CD4-positive, alpha-beta T cell treated with Interferon alpha-2 for 1 hour (primary cell): ENCODE data around the gene RPL10A.
A peak's percentile ranks its signal among the peaks of the same experiment; 100 is the strongest.
"Not testable (repeated sequence)": the region's sequence is repeated elsewhere in the genome, so short reads cannot be mapped to it uniquely, and the experiment has no call there.

Source experiments
- DNase-seq, 2 donors: peaks; one replicate each; pipeline ENCODE4 v3.0.0-alpha.2; 2020 to 2022

The RPL10A gene

DNA sequence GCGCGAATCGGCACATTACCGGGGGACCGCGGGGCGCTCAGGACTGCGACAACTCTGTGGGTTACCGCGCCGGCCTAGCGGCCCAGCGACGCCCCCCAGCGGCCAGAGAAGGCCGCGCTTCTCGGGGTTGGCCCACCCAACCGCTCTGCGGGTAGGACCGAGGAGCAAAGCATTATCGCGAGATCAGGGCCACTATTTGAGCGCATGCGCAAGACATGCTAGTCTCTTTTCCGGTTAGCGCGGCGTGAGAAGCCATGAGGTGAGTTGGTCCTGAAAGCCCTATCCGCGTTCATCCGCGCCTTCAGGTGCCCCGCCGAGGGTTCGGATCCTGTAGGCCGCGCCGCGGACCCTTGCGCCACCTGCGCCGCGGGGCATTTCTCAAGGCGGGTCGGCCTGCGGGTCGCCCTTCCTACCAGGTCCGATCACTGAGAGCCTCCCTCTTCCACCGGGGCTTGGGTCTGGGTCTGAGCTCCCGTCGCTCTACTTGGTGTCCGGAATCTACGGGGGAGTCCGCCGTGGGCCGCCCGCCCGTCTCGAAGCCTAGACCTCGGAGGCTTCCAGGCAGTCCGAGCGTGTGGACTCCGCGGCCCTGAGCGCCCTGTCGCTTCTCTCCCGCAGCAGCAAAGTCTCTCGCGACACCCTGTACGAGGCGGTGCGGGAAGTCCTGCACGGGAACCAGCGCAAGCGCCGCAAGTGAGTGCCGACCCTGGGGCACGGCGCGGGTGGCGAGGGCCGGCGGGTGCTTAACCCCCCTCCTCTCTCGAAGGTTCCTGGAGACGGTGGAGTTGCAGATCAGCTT, at the start of gene RPL10A:
RPL10A (plus strand) TSS at position 221 of the 799 bp plus-strand sequence; CDS start at position 255, 34 bp downstream.
- DNase-seq, result peak; percentile 97 to 98

DNA sequence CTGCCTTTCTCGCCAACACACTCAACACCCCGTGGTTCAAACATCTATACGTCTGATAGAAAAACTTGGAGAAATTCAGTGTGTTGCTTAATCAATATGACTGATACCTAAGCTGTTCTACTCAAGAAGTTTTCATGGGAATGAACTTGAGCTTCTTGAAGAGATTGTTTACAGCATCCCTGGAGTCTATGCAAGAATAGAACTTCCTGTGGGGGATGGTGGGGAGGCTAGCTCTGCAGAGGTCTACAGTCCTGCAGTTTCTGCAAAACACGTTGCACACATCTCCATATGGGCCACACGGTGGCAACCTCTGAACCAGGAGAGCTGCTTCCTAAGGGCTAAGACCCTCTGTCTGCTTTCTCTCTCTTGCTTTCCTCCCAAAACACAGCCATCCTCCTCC, 48.8 kb upstream of the RPL10A start:
- peak in 1 of 2 donors; percentile 11 for DNase-seq

DNA sequence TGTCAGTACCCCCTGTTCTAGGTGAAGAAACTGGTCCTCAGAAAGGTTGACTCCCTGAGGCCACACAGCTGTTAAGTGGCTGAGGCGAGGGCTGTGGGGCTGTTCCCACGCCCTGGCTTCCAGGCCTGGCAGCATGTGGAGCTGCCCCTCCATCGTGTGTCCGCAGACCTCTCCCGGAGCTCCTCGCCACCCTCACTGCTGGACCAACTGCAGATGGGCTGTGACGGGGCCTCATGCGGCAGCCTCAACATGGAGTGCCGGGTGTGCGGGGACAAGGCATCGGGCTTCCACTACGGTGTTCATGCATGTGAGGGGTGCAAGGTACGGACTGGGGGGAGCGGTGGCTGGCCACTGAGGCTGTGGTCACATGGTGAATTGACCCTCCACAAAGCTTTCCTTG, 48.2 kb upstream of the RPL10A start:
- no peak for DNase-seq

DNA sequence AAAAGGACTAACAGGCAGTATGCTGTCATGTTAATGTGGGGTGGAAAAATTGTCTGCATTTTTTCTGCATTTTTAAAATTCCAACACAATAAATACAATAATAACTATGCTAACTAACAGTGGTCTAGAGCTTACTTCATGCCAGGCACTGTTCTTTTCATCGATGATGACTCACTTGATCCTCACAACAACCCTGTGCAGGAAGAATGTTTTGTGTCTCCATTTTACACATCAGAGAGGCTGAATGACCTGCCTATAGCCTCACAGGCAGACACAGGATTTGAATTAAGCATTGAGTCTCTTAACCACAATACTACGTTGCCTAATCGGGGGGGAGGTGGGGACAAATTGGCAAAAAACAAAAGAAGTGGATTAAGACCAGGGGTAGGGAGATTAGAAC, 42.9 kb upstream of the RPL10A start:
- DNase-seq, result no peak

DNA sequence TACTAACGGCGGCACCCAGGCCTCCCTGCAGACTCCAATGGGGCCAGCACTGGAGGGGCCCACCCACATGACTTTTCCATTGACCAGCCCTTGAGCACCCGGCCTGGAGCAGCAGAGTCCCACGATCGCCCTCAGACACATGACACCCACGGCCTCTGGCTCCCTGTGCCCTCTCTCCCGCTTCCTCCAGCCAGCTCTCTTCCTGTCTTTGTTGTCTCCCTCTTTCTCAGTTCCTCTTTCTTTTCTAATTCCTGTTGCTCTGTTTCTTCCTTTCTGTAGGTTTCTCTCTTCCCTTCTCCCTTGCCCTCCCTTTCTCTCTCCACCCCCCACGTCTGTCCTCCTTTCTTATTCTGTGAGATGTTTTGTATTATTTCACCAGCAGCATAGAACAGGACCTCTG, 42.1 kb upstream of the RPL10A start:
- no peak for DNase-seq

DNA sequence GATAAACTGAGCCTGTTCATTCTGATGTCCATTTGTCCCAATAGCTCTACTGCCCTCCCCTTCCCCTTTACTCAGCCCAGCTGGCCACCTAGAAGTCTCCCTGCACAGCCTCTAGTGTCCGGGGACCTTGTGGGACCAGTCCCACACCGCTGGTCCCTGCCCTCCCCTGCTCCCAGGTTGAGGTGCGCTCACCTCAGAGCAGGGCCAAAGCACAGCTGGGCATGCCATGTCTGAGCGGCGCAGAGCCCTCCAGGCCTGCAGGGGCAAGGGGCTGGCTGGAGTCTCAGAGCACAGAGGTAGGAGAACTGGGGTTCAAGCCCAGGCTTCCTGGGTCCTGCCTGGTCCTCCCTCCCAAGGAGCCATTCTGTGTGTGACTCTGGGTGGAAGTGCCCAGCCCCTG, 40.8 kb upstream of the RPL10A start:
- DNase-seq, result no peak

DNA sequence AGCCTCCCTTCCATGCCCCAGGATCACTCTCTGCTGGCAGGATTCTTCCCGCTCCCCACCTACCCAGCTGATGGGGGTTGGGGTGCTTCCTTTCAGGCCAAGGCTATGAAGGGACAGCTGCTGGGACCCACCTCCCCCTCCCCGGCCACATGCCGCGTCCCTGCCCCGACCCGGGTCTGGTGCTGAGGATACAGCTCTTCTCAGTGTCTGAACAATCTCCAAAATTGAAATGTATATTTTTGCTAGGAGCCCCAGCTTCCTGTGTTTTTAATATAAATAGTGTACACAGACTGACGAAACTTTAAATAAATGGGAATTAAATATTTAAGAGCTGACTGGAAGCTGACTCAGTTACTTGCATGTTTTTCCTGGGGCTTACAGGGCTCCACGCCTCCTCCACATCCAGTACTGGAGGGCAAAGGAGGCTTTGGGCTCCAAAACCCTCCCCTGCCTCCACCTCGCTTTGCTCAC, 40.3 kb upstream of the RPL10A start:
- no peak for DNase-seq

DNA sequence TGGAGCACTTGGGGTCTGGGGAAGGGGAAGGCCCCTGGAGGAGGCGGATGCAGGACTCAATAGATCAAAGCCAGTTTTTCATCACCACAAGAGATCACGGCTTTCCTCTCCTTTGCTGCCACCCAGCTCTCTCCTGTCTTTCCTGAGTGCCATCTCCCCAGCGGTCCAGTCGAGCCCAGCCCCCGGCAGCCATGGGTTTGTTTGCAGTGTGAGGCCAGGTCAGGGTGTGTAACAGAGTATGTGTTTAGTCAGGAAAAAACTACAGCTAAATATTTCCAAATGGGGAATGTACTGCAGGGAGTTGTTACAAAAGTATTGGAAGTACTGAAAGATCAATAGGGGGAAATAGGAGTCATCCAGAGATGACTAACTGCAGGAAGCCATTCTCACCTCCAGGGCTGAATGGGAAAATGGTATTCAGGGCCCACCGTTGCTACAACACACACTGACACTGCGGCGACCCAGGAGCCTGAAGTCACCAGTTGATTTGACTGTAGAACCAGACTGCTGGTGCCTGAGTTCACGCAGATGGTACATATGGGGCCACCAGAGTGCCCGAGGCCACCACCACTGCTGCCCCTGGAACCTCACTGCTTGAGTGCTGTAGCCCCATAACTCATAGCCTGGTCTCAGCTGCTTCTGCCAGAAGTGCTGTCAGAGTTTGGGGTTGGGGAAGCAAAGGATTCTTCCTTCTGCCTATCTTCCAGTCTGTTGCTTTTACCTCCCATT, 39.6 kb upstream of the RPL10A start:
- DNase-seq, result no peak

DNA sequence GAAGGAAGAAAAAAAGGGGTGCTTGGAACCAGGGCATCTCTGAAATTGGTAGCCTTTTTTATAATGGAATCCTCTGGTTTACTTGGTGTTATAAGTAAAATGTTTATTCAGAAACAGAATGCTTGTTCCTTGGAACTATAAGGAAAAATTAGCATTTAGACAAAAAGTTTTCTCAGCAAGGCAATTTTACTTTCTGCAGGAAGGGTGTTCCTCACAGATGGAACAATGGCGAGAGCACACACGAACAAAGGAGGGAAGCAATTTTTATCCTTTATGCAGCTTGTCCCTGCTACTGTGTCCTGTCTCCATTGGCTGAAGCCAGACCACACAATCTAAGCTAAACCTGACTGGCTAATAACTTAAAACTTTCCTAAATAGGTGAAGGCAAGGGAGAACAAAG, 38.7 kb upstream of the RPL10A start:
- no peak for DNase-seq

DNA sequence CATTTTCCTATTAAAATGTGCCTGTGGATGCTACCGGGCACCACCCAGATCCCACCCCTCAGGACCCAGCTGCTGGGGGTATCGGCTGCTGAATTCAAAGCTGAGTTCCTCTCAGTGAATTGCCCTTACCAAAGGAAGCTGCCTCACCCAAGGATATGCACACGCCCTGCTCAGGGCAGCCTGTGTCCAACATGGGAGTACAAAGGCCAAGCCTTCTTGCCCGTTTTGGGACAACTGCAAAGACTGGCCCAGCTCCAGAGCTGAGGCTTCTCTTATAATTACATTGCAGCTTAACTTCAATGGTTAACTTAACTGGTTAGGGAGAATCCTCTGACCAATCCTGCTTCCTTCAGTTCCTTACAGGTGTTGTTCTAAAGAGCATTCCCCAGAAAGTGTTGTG, 35.9 kb upstream of the RPL10A start:
- DNase-seq, result no peak

DNA sequence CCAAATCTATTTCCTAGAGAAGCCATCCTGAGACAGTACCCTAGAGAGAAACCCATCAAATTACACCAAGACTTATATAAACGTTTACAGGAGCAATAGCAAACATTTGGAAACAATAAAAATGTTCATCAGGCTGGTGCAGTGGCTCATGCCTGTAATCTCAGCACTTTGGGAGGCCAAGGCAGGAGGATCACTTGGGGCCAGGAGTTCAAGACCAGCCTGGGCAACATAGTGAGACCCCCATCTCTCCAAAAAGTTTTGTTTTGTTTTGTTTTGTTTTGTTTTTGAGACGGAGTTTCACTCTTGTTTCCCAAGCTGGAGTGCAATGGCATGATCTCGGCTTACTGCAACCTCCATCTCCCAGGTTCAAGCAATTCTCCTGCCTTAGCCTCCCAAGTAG, 35.5 kb upstream of the RPL10A start:
- not testable (repeated sequence) for DNase-seq

DNA sequence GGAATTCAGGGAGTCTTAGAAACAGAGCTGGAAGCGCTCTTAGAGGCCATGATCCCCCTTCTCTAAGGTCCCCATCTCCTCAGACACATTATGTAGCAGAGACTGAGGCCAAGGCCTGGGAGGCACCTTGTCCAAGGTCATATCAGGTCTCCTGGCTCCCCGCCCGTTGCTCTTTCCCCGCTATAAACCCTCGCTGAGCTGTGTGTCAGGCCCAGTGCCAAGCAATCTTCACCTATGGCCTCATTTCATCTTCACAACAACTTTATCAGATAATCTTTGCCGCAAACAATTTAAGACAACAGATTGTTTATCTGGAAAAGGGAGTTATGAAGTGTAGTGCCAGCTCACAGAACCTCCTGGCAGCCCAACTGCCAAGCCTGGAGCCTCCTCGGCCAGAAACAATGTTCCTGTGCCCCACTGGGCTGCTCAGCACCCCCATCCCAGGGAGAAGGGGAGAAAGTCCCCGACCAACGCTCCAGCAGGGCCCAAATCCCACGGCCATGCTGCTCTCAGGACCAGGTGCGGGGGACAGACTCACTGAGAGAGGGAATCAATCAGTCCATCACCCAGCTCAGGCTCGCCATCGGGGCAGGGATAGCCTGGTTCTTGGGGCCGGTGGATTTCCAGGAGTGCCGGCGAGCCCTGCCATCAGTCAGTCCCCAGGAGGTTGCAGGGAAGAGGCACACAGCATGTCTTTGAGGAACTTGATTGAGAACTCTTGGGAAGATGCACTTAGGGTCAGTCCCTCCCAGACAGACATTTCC, 32.9 kb upstream of the RPL10A start:
- no peak for DNase-seq

DNA sequence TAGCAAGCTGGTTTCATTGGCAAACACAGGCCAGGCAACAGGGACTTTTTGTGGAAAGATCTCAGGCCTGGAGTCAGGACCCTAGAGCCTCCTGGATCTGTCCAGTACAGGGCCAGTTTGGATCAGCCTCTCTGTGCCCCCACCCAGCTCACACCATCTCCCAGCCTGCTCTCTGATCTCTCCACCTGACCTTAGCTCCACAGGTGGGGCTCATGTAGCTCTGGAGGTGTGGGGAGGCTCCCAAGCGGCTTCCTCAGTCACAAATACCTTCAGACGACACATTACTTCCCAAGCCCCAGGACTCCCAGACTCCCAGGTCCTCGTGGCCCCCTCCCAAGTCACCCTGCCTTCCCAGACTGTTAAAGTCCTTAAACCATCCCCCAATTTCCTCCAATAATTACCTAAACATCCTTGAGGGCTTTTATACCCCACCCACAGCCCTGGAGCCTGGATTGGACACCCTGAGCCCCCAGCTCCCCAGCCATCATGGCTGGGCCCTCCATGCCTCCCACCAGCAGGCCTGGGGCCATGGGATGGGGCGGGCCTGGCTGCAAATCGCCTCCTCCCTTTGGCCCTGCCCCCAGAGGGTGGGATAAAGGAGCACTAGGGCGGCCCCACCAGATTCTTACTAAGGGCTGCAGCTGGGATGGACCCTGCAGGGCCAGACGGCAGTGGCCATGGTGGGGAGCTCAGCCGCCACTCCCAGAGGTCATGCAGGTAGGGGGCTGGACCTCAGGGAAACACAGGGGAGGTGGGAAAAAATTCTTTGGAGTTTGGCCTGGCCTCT, 31.9 kb upstream of the RPL10A start:
- DNase-seq, result no peak

DNA sequence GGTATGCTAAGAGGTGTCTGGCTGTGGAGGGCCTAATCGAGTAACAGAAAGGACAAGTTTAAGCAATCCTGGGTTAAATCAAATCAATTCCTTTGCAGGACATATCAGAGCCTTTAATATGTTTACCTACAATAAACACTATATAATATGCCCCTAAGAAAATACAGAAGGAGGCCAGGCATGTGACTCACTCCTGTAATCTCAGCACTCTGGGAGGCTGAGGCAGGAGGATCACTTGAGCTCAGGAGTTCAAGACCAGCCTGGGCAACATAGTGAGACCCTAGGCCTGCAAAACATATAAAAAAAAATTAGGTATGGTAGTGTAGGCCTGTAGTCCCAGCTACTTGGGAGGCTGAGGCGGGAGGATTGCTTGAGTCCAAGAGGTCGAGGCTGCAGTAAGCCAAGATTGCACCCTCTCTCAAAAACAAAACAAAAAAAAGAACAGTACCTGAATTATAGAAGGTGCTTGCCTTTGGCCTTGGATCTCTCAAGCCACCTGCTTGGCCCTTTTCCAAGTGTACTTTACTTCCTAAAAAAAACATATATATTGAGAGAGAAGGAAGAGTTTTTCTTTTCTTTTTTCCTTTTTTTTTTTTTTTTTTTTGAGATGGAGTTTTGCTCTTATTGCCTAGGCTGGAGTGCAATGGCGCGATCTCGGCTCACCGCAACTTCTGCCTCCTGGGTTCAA, 29.7 kb upstream of the RPL10A start:
- DNase-seq, result not testable (repeated sequence)

DNA sequence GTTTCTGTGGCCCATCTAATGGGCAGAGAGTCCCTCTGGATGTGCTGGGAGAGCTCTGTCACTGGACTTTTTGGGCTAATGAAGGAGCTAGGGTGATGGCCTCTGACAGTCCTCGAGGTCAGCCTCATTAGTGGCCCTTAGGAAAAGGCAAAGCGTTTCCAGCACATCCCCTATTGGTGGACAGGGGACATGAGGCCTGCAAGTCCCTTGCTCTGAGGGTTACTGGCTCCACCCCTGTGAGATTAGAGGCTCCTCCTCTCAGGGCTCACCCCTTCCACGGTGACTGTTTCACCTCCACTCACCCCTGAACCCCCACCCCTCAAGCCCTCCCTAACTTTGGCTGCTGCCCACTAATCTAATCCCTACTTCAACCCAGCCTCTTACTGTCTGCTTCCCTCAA, 28.9 kb upstream of the RPL10A start:
- no peak for DNase-seq

DNA sequence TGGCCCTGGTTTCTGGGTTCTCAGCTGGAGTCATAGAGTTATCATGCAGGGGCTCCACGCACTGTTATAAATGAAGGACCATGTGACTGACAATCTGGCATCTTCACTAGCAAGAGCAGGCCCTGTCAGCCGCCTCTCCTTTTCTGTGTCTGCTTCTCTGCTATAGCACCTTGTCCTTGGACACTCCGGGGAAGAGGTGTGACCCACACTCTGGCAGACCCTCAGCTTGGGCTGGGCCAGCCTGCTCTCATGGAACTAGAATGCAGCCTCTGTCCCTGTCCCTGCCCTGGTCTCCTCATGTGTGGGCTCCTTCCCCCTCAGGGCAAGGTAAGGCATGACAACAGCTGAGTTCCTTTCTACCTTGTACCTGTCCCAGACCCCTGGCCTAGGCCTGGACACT, 27.0 kb upstream of the RPL10A start:
- no peak for DNase-seq

DNA sequence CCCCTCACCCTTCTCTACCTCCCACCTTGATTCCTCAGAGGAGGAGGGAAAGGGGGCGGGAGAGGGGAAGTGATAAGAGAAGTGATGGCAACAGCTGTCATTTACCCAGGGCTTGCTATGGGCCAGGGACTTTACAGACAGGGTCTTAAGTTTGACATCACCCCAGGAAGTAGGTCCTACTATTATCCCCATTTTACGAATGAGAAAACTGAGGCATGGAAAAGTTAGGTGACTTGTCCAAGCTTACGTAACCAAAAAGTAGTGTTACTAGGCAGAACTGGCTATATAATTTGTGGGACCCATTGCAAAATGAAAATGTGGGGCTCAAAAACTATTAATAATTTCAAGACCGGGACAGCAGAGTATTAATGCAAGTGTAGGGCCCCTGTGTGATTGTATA, 26.6 kb upstream of the RPL10A start:
- DNase-seq, result no peak

DNA sequence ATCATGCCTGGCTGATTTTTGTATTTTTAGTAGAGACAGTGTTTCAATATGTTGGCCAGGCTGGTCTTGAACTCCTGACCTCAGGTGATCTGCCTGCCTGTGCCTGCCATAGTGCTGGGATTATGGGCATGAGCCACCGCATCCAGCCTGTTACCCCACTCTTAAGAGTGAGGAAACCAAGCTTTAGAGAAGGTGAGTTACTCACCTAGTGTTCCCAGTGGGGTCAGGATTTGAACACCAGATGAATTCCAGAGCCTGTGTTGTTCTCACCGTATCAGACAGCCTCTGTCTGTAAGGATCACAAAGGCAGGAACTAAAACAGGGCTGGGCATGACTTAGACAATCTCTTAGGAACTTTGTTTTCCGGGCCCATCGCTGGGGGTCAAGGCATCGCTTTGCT, 25.5 kb upstream of the RPL10A start:
- no peak for DNase-seq

DNA sequence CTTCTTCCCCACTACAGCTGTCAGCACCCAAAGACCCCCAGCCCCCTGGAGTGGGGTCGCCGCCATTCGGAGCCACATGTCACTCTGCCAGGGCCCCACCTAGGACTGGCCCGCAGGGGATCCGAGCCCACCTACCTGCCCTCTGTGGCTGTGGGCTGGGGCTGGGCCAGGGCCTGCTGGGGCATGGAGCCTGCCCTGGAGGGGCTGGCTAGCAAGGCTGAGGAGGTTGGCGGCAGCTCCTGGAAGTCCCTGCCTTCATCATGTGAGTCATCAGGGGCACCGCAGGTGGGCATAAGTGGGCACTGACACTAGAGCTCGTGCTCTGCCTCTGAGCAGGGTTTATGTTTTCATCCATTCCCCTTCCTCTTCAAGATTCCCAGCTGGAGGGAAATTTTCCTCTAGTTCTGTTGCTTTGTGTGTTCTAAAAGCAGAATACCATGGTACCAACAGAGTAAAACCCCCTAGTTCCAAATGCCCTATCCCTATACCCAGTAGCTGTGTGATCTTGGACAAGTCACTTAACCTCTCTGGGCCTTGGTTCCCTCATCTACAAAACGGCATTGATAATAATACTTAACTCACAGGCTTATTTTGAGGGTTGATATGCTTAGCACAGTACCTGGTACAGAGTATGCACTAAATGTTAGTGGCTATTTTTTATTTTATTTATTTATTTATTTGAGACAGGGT, 24.7 kb upstream of the RPL10A start:
- no peak for DNase-seq

DNA sequence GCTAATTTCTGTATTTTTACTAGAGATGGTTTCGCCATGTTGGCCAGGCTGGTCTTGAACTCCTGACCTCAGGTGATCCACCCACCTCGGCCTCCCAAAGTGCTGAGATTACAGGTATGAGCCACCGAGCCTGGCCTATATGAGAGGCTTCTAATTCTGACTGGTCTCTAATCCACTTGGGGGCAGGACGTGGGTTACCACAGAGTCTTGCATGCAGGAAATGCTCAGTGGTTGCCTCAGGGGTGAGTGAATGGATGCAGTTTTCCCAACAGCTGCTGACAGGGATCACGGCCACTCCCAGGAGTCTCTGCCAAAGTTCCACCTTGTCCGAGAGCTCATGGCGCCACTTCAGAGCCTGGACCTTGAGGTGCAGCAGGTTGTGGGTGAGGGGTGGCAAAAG, 22.5 kb upstream of the RPL10A start:
- DNase-seq, result peak in 1 of 2 donors; percentile 12

DNA sequence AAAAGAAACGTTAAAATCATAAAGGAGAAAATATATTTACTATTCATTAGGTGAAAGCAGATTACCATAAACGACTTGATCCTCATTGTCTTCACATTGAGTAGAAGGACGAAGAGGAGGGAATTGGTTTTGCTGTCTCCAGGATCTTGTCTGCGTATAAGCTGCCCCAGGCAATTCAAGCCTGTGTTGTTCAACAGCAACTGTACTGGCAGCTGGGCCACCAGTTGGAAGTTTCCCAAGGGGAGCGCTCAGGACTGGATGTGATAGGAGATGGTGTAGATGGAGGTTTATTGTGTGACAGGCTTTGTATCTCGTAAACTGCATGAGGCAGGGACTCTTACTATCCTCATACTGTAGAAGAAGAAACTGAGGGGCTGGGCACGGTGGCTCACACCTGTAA, 20.0 kb upstream of the RPL10A start:
- DNase-seq, result no peak
